ENCODE measurements around the gene FABP3. TPM values are rescaled to one million over a fixed set of nuclear protein-coding genes. Genes with fewer than 3 reads are reported as not detected.

The FABP3 gene
- total and polyA plus RNA-seq, 2 of the 4 experiments (the other 2 are of a cell fraction) = 4.8 to 8.6 TPM

DNA sequence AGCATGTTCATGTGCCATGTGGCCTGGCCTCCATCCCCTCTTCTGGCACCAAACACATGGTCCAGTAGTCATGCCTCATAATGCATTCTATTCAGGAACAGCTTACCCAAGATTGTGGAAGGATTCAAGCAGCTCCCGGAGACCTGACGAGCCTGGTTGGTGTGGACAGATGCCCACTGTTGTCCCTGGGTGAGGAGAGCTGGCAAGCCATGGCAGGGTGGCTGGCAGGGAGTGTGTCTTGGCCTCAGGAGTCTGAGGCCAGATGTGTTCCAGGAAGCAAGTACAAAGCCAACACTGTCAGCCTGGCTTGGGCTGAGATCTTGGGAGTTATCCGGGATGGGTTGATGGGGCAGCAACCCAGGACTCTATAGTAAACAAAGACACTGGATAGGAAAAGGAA lies 7.3 kb upstream of the FABP3 start:
- H3K36me3 ChIP-seq (ENCODE audit: control insufficient read depth, insufficient read depth, low read length) = no peaks in the 10 kb centered on the region
- peak overlapping the region; percentile 31; the same call in 1 of the 2 replicates for H3K23ac ChIP-seq (ENCODE audit: low read depth, low read length)
- ATAC-seq (ENCODE audit: low read depth) (no peak), DNase-seq (no peak)
- H4K8ac ChIP-seq (ENCODE audit: low read depth in 2 of 2, low read length in 2 of 2) = no peak overlapping the region
- no peak overlapping the region for H3K18ac ChIP-seq (ENCODE audit: low read depth, low read length)
- H3K79me1 ChIP-seq (ENCODE audit: low read depth in 1 of 2, low read length in 2 of 2) = no peaks in the 10 kb centered on the region
- in situ Hi-C loops (cut with MboI; ENCODE audit: low sequenced_read_pairs) (no loop called here), dilution Hi-C loops (cut with HindIII; ENCODE audit: low sequenced_read_pairs, unreplicated experiment) (no loop called here), intact Hi-C loops (cut with micrococcal nuclease) (no loop called here)
- no peak overlapping the region for H2BK120ac ChIP-seq (ENCODE audit: low read depth, low read length)
- no peak overlapping the region for H2AK9ac ChIP-seq (replicated peaks; ENCODE audit: low read depth, low read length, poor library complexity)
- H3K27me3 ChIP-seq (ENCODE audit: control insufficient read depth, insufficient read depth, low read length) = peaks cover 5% of the 10 kb centered on the region; the same call in 1 of the 2 replicates
- no peak overlapping the region for H3K56ac ChIP-seq (ENCODE audit: extremely low read depth, insufficient read depth, low read length)
- H3K4me3 ChIP-seq (ENCODE audit: insufficient read depth, low read depth, low read length) = no peak overlapping the region
- no TSS peak for BruUV-seq (replicated peaks)
- no peak overlapping the region for H2AFZ ChIP-seq (replicated peaks; ENCODE audit: low read length, poor library complexity)
- no peaks in the 10 kb centered on the region for H4K20me1 ChIP-seq (ENCODE audit: insufficient read depth, low read length)
- H3K4me1 ChIP-seq (ENCODE audit: control insufficient read depth, insufficient read depth, low read length) = peaks cover 2% of the 10 kb centered on the region; the same call in 1 of the 2 replicates
- no peaks in the 10 kb centered on the region for H3K9me3 ChIP-seq (ENCODE audit: control insufficient read depth, insufficient read depth, low read length)
- no peak overlapping the region for H2BK5ac ChIP-seq (ENCODE audit: low read depth, low read length, poor library complexity, severe bottlenecking)
- 60% methylated on average over 1 of the region's 3 CpGs; no CpG with 5 or more reads in 1 of the 2 experiments for WGBS, 2 experiments (ENCODE audit: extremely low coverage in 2 of 2, insufficient read length in 1 of 2)
- no peak overlapping the region for H2BK15ac ChIP-seq (ENCODE audit: low read depth, low read length)
- H3K27ac ChIP-seq (ENCODE audit: insufficient read depth, low read length) = no peak overlapping the region
- TF ChIP-seq, protein P1, sequence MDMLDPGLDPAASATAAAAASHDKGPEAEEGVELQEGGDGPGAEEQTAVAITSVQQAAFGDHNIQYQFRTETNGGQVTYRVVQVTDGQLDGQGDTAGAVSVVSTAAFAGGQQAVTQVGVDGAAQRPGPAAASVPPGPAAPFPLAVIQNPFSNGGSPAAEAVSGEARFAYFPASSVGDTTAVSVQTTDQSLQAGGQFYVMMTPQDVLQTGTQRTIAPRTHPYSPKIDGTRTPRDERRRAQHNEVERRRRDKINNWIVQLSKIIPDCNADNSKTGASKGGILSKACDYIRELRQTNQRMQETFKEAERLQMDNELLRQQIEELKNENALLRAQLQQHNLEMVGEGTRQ (IDR thresholded peaks at IDR 0.05; ENCODE audit: low read depth, low read length) = no peak
- TF ChIP-seq, protein P2, sequence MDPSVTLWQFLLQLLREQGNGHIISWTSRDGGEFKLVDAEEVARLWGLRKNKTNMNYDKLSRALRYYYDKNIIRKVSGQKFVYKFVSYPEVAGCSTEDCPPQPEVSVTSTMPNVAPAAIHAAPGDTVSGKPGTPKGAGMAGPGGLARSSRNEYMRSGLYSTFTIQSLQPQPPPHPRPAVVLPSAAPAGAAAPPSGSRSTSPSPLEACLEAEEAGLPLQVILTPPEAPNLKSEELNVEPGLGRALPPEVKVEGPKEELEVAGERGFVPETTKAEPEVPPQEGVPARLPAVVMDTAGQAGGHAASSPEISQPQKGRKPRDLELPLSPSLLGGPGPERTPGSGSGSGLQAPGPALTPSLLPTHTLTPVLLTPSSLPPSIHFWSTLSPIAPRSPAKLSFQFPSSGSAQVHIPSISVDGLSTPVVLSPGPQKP (IDR thresholded peaks at IDR 0.05; ENCODE audit: borderline replicate concordance, low read depth, low read length) = no peak
- TF ChIP-seq NFE2L2 (IDR thresholded peaks at IDR 0.05; ENCODE audit: low read depth, low read length) (no peak), CHD1 (IDR thresholded peaks at IDR 0.05; ENCODE audit: low read depth, low read length) (no peak), BHLHE40 (IDR thresholded peaks at IDR 0.05; ENCODE audit: low read depth, low read length) (no peak), CEBPB (IDR thresholded peaks at IDR 0.05; ENCODE audit: low read depth, low read length) (no peak), RCOR1 (IDR thresholded peaks at IDR 0.05; ENCODE audit: insufficient replicate concordance, low read length) (no peak)
- ChIA-PET CTCF (no interaction called here), POLR2A (ENCODE audit: unreplicated experiment) (no interaction called here)
- no peak overlapping the region for H3K4me2 ChIP-seq (ENCODE audit: low read depth, low read length)
- no peak overlapping the region for H3K14ac ChIP-seq (replicated peaks; ENCODE audit: low read depth, low read length)
- H3K9me1 ChIP-seq (ENCODE audit: insufficient read depth, low read length) = peaks cover 3% of the 10 kb centered on the region
- H4K5ac ChIP-seq (ENCODE audit: low read depth, low read length) = no peak overlapping the region
- H2AK5ac ChIP-seq (ENCODE audit: low read depth, low read length) = no peak overlapping the region
- no peak overlapping the region for H3K4ac ChIP-seq (ENCODE audit: low read depth, low read length)
- H2BK20ac ChIP-seq (ENCODE audit: low read depth, low read length) = no peak overlapping the region
- no peak overlapping the region for H4K91ac ChIP-seq (ENCODE audit: insufficient read depth, low read depth, low read length)
- no peak overlapping the region for H3K9ac ChIP-seq (ENCODE audit: low read depth, low read length)

Measured in IMR-90 (cell line).